WTC11 (cell line): Measurements from ENCODE around the gene MAPRE2.

ENCODE experiments used
- CREB1 ChIP-seq: sonication (generic); formaldehyde crosslinking; IDR thresholded peaks from 2 replicates; pipeline ENCODE4 v1.8.0; 2023; ENCODE audit warnings: mild to moderate bottlenecking, missing genetic modification reagents
- TF ChIP-seq, protein P1 (sequence below): fragments of 200-600 bp; IDR thresholded peaks from 2 replicates; pipeline ENCODE4 v1.8.0; 2022; ENCODE audit warnings: antibody characterized with exemption
- TF ChIP-seq, protein P2 (sequence below): sonication (generic); formaldehyde crosslinking; IDR thresholded peaks from 2 replicates; pipeline ENCODE4 v1.8.0; 2022; ENCODE audit warnings: mild to moderate bottlenecking, missing genetic modification reagents
- TF ChIP-seq, protein P3 (sequence below): sonication (generic); formaldehyde crosslinking; IDR thresholded peaks from 2 replicates; pipeline ENCODE4 v1.8.1; 2023; ENCODE audit warnings: mild to moderate bottlenecking, moderate library complexity, missing genetic modification reagents
- TF ChIP-seq, protein P4 (sequence below): fragments of 250-450 bp; sonication (Bioruptor Pico); IDR thresholded peaks from 2 replicates; pipeline ENCODE4 v1.9.0; 2021; ENCODE audit warnings: mild to moderate bottlenecking
- TF ChIP-seq, protein P5 (sequence below): sonication (generic); formaldehyde crosslinking; IDR thresholded peaks from 2 replicates; pipeline ENCODE4 v1.8.0; 2022; ENCODE audit warnings: mild to moderate bottlenecking, missing genetic modification reagents
- TF ChIP-seq, protein P6 (sequence below): sonication (generic); formaldehyde crosslinking; IDR thresholded peaks from 2 replicates; pipeline ENCODE4 v1.8.1; 2022; ENCODE audit warnings: mild to moderate bottlenecking, moderate library complexity, missing genetic modification reagents
- TF ChIP-seq, protein P7 (sequence below): sonication (generic); formaldehyde crosslinking; IDR thresholded peaks from 2 replicates; pipeline ENCODE4 v1.8.0; 2022; ENCODE audit warnings: missing genetic modification reagents

DNA sequence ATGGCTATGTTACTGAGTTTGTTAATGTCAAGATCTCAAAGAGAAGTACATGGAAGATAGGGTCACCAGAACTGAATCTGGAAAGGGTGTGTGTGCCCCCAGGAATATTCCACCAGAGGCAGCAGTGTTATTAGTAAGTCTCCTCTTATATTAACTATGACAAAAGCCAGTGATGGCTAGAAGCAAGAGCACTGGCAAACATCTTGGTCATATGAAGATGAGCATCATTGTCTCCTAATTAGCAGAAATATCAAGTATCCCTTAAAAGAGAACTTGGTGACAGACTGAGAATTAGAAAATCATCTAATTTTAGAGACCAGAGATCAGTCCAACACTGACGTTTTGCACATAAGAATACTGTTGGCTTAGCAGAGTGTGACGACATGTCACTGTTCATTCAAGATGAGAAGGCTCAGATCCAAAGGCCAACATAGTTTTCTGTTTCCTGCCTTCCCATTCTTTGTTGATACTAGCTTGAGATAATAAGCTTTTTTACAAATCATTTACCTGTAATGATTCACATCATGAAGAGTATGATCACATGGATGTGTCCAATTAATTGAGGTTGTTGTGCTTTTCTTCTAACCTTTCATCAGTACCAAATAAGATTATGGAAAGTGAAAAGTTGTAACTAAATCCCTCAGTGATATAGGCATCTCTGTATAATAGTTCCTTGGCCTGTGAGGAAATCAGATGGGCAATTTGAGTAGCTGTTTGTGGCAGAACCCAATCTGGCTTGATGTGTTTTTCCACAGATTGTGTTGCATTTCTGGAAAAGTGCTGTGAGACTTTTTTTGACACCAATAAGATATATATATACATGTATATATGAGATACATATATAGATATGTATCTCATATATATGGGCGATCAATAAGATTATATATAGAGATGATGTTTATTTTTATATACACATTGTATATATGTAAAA is 44.5 kb downstream of the MAPRE2 start:
- TF ChIP-seq, protein P1, sequence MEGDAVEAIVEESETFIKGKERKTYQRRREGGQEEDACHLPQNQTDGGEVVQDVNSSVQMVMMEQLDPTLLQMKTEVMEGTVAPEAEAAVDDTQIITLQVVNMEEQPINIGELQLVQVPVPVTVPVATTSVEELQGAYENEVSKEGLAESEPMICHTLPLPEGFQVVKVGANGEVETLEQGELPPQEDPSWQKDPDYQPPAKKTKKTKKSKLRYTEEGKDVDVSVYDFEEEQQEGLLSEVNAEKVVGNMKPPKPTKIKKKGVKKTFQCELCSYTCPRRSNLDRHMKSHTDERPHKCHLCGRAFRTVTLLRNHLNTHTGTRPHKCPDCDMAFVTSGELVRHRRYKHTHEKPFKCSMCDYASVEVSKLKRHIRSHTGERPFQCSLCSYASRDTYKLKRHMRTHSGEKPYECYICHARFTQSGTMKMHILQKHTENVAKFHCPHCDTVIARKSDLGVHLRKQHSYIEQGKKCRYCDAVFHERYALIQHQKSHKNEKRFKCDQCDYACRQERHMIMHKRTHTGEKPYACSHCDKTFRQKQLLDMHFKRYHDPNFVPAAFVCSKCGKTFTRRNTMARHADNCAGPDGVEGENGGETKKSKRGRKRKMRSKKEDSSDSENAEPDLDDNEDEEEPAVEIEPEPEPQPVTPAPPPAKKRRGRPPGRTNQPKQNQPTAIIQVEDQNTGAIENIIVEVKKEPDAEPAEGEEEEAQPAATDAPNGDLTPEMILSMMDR = no peak
- TF ChIP-seq, protein P2, sequence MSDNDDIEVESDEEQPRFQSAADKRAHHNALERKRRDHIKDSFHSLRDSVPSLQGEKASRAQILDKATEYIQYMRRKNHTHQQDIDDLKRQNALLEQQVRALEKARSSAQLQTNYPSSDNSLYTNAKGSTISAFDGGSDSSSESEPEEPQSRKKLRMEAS (CRISPR knock-in tag) = no peak
- TF ChIP-seq, protein P3, sequence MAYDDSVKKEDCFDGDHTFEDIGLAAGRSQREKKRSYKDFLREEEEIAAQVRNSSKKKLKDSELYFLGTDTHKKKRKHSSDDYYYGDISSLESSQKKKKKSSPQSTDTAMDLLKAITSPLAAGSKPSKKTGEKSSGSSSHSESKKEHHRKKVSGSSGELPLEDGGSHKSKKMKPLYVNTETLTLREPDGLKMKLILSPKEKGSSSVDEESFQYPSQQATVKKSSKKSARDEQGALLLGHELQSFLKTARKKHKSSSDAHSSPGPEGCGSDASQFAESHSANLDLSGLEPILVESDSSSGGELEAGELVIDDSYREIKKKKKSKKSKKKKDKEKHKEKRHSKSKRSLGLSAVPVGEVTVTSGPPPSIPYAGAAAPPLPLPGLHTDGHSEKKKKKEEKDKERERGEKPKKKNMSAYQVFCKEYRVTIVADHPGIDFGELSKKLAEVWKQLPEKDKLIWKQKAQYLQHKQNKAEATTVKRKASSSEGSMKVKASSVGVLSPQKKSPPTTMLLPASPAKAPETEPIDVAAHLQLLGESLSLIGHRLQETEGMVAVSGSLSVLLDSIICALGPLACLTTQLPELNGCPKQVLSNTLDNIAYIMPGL = no peak
- TF ChIP-seq, protein P4, sequence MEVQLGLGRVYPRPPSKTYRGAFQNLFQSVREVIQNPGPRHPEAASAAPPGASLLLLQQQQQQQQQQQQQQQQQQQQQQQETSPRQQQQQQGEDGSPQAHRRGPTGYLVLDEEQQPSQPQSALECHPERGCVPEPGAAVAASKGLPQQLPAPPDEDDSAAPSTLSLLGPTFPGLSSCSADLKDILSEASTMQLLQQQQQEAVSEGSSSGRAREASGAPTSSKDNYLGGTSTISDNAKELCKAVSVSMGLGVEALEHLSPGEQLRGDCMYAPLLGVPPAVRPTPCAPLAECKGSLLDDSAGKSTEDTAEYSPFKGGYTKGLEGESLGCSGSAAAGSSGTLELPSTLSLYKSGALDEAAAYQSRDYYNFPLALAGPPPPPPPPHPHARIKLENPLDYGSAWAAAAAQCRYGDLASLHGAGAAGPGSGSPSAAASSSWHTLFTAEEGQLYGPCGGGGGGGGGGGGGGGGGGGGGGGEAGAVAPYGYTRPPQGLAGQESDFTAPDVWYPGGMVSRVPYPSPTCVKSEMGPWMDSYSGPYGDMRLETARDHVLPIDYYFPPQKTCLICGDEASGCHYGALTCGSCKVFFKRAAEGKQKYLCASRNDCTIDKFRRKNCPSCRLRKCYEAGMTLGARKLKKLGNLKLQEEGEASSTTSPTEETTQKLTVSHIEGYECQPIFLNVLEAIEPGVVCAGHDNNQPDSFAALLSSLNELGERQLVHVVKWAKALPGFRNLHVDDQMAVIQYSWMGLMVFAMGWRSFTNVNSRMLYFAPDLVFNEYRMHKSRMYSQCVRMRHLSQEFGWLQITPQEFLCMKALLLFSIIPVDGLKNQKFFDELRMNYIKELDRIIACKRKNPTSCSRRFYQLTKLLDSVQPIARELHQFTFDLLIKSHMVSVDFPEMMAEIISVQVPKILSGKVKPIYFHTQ (CRISPR knock-in tag) = no peak
- TF ChIP-seq, protein P5, sequence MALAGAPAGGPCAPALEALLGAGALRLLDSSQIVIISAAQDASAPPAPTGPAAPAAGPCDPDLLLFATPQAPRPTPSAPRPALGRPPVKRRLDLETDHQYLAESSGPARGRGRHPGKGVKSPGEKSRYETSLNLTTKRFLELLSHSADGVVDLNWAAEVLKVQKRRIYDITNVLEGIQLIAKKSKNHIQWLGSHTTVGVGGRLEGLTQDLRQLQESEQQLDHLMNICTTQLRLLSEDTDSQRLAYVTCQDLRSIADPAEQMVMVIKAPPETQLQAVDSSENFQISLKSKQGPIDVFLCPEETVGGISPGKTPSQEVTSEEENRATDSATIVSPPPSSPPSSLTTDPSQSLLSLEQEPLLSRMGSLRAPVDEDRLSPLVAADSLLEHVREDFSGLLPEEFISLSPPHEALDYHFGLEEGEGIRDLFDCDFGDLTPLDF (CRISPR knock-in tag) = no peak
- no peak for TF ChIP-seq CREB1 (CRISPR knock-in tag)
- TF ChIP-seq, protein P6, sequence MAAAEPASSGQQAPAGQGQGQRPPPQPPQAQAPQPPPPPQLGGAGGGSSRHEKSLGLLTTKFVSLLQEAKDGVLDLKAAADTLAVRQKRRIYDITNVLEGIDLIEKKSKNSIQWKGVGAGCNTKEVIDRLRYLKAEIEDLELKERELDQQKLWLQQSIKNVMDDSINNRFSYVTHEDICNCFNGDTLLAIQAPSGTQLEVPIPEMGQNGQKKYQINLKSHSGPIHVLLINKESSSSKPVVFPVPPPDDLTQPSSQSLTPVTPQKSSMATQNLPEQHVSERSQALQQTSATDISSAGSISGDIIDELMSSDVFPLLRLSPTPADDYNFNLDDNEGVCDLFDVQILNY (CRISPR knock-in tag) = no peak
- TF ChIP-seq, protein P7, sequence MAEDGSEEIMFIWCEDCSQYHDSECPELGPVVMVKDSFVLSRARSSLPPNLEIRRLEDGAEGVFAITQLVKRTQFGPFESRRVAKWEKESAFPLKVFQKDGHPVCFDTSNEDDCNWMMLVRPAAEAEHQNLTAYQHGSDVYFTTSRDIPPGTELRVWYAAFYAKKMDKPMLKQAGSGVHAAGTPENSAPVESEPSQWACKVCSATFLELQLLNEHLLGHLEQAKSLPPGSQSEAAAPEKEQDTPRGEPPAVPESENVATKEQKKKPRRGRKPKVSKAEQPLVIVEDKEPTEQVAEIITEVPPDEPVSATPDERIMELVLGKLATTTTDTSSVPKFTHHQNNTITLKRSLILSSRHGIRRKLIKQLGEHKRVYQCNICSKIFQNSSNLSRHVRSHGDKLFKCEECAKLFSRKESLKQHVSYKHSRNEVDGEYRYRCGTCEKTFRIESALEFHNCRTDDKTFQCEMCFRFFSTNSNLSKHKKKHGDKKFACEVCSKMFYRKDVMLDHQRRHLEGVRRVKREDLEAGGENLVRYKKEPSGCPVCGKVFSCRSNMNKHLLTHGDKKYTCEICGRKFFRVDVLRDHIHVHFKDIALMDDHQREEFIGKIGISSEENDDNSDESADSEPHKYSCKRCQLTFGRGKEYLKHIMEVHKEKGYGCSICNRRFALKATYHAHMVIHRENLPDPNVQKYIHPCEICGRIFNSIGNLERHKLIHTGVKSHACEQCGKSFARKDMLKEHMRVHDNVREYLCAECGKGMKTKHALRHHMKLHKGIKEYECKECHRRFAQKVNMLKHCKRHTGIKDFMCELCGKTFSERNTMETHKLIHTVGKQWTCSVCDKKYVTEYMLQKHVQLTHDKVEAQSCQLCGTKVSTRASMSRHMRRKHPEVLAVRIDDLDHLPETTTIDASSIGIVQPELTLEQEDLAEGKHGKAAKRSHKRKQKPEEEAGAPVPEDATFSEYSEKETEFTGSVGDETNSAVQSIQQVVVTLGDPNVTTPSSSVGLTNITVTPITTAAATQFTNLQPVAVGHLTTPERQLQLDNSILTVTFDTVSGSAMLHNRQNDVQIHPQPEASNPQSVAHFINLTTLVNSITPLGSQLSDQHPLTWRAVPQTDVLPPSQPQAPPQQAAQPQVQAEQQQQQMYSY = no peak
